ENCODE measurements around the gene AGFG1.

DNA sequence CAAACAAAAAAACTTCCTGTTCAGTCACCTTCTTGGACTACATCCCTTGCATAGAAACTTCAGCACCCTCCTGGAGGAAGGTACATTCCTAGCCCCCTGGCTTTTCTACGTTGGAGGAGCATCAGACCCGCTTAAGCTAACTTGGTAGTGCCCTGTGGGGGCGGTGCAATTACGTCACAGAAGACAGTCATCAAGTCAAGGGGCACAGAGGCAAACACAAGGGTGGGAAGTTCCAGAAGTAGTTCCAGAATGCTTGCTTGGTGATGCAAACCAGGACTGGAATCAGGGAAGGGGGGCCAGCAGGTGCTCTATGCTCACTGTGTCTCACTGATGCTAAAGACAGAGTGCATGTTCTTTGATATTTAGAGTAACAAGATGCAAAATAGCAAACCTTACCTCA, 15.2 kb upstream of the AGFG1 start:
- TF ChIP-seq, protein P1, sequence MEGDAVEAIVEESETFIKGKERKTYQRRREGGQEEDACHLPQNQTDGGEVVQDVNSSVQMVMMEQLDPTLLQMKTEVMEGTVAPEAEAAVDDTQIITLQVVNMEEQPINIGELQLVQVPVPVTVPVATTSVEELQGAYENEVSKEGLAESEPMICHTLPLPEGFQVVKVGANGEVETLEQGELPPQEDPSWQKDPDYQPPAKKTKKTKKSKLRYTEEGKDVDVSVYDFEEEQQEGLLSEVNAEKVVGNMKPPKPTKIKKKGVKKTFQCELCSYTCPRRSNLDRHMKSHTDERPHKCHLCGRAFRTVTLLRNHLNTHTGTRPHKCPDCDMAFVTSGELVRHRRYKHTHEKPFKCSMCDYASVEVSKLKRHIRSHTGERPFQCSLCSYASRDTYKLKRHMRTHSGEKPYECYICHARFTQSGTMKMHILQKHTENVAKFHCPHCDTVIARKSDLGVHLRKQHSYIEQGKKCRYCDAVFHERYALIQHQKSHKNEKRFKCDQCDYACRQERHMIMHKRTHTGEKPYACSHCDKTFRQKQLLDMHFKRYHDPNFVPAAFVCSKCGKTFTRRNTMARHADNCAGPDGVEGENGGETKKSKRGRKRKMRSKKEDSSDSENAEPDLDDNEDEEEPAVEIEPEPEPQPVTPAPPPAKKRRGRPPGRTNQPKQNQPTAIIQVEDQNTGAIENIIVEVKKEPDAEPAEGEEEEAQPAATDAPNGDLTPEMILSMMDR (IDR thresholded peaks at IDR 0.05), result no peak
- TF ChIP-seq POLR2A (IDR thresholded peaks at IDR 0.05), result no peak

Data from testis (tissue), 2 donors.